NCI-H1694 (cell line): ENCODE measurements around the gene BCLAF3.

Experiments
- DNase-seq: peaks from one replicate; lab custom pipeline; 2025; lab: John Stamatoyannopoulos, UW

BCLAF3 gene

GRCh38 chrX:19966056-19966455 lies 24.8 kb downstream of the BCLAF3 start:
- DNase-seq = no peak

- DNase-seq = no peak
These were observed 26.7 kb downstream of the BCLAF3 start for GRCh38 chrX:19964017-19964710.

DNA sequence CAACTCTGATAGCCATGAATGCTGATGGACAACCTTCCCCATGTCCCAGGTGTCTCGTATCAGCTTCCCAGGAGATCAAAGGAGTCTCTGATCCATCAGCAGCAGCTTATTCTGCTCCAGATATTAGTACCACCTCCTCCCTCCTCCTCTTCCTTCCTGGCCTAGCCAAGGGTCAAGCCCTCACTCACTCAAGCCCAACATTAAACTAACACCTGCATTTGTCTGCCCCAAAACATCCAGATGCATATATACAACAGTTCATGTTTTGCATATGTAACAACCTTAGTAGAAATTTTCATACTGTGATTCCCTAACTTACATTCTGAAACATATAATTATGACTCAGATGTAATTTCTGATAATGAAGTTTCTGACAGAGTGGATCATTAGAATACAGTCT lies 29.9 kb downstream of the BCLAF3 start:
- no peak for DNase-seq

GRCh38 chrX:19958552-19959486 lies 32.0 kb downstream of the BCLAF3 start:
- DNase-seq = no peak

- DNase-seq = no peak
These were observed 33.9 kb downstream of the BCLAF3 start for GRCh38 chrX:19956923-19957322.

- DNase-seq = no peak
These were observed 34.6 kb downstream of the BCLAF3 start for GRCh38 chrX:19956306-19956705.

GRCh38 chrX:19955306-19955705 lies 35.6 kb downstream of the BCLAF3 start:
- no peak for DNase-seq

DNA sequence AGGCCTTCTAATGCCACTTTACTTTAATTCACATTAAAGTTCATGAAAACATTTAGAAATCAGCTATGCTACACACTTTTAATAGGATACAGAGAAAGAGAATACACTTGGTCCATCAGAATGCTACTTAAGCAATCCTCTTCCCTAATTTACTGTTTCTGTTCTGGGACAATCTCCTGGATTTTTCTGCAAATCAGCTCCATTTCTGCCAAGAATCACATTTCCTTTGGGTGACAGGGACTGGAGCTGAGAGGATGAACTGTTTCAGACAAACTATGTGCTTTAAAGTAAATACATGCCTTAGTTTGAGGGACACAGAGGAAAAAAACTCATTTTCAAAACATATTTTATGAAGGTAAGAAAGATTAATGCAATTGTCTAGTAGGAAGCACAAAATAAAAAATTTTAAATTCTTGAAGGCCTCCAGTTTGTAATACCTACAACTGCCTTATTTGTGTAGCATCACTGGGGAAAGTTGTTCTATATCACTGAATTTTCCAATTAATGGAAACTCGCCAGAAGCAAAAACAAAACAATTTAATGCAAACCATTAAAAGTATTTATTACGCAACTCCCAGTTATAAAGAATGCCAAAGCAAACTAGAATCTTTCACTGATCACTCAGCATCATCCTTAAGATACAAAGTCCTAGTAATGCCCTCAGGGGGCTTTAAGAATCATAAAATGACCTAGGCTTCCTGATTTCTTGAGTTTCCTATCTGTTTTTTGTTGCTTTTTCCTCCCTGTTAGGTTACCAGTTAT lies 36.3 kb downstream of the BCLAF3 start:
- no peak for DNase-seq

DNA sequence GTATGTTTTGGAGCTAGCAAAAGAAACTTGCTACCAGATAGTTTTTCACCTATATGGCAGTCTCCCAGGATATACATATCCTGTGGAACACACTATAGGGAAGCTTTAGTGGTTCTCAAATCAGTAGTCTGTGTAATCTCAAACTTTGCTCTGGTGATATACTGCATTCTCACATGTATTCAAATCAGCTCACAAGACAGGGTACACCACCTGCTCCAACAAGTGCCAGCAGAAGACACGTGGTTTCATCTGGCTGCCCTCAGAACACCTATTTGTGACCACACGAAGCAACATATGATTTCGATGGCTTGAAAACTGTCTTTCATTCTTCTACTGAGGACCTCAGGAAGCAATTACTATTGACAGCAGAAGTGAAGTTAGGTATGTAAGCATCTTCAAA lies 37.7 kb downstream of the BCLAF3 start:
- DNase-seq = no peak

DNA sequence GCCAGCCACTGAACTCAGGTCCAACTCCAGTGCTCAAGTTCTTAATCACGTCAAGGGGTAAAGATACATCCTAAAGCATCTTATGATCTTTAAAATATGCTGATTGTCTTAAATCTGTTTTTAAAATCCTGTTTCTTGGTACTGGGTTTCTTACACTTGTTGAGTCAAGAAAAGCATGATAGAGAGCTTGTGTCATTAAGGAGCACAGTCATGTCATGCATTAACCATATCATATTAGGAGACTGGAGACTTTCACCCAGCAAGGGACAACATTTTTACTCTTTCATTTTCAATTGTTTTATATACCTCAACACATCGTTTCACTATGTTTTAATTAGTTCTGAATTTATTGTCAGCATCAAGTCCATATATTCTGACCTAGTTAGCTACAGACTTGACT lies 41.5 kb downstream of the BCLAF3 start:
- DNase-seq = no peak

GRCh38 chrX:19947612-19948011 lies 43.2 kb downstream of the BCLAF3 start:
- no peak for DNase-seq
